NCI-H1930 (cell line): ENCODE results near the gene CSGALNACT2.
"Not testable (repeated sequence)": the region's sequence is repeated elsewhere in the genome, so short reads cannot be mapped to it uniquely, and the experiment has no call there.

Experiments
- DNase-seq, 2 experiments: peaks; one replicate each; lab custom pipeline; 2025; lab: John Stamatoyannopoulos, UW

CSGALNACT2 gene

GRCh38 chr10:43217563-43218205 lies 79.4 kb downstream of the CSGALNACT2 start:
- DNase-seq = no peak

GRCh38 chr10:43218206-43218950 lies 80.1 kb downstream of the CSGALNACT2 start:
- no peak for DNase-seq

- no peak for DNase-seq
Observed at GRCh38 chr10:43218951-43219837, 80.9 kb downstream of the CSGALNACT2 start.

- DNase-seq = no peak
Observed at GRCh38 chr10:43219848-43220247, 81.6 kb downstream of the CSGALNACT2 start.

- DNase-seq = not testable (repeated sequence)
Observed at GRCh38 chr10:43220251-43220650, 82.0 kb downstream of the CSGALNACT2 start.

- DNase-seq = no peak
Observed at GRCh38 chr10:43220657-43221418, 82.6 kb downstream of the CSGALNACT2 start.

GRCh38 chr10:43221419-43222209 lies 83.4 kb downstream of the CSGALNACT2 start:
- DNase-seq = no peak

GRCh38 chr10:43222210-43222720 lies 84.0 kb downstream of the CSGALNACT2 start:
- no peak for DNase-seq

- no peak for DNase-seq
Observed at GRCh38 chr10:43223056-43223455, 84.8 kb downstream of the CSGALNACT2 start.

- DNase-seq = no peak
Observed at GRCh38 chr10:43224321-43224720, 86.1 kb downstream of the CSGALNACT2 start.

GRCh38 chr10:43225004-43225786 lies 87.0 kb downstream of the CSGALNACT2 start:
- DNase-seq = no peak

- DNase-seq = no peak
Observed at GRCh38 chr10:43225787-43226153, 87.5 kb downstream of the CSGALNACT2 start.

GRCh38 chr10:43226441-43226840 lies 88.2 kb downstream of the CSGALNACT2 start:
- no peak for DNase-seq

GRCh38 chr10:43226851-43227845 lies 88.9 kb downstream of the CSGALNACT2 start:
- no peak for DNase-seq

GRCh38 chr10:43227911-43228782 lies 89.9 kb downstream of the CSGALNACT2 start:
- DNase-seq = no peak

- no peak for DNase-seq
Observed at GRCh38 chr10:43228783-43229207, 90.5 kb downstream of the CSGALNACT2 start.

- DNase-seq = no peak
Observed at GRCh38 chr10:43229208-43230061, 91.2 kb downstream of the CSGALNACT2 start.
